Measurements from ENCODE around the gene VWA5B2.

Gene VWA5B2

GRCh38 chr3:184259396-184259877 lies 30.1 kb downstream of the VWA5B2 start:
- no peak overlapping the region for H3K4me2 ChIP-seq (ENCODE audit: low read length)
- TF ChIP-seq, protein P1, sequence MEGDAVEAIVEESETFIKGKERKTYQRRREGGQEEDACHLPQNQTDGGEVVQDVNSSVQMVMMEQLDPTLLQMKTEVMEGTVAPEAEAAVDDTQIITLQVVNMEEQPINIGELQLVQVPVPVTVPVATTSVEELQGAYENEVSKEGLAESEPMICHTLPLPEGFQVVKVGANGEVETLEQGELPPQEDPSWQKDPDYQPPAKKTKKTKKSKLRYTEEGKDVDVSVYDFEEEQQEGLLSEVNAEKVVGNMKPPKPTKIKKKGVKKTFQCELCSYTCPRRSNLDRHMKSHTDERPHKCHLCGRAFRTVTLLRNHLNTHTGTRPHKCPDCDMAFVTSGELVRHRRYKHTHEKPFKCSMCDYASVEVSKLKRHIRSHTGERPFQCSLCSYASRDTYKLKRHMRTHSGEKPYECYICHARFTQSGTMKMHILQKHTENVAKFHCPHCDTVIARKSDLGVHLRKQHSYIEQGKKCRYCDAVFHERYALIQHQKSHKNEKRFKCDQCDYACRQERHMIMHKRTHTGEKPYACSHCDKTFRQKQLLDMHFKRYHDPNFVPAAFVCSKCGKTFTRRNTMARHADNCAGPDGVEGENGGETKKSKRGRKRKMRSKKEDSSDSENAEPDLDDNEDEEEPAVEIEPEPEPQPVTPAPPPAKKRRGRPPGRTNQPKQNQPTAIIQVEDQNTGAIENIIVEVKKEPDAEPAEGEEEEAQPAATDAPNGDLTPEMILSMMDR (IDR thresholded peaks at IDR 0.05; ENCODE audit: low read length) = no peak
- no peak for TF ChIP-seq EZH2 (IDR thresholded peaks at IDR 0.05; ENCODE audit: borderline replicate concordance, low read length)

DNA sequence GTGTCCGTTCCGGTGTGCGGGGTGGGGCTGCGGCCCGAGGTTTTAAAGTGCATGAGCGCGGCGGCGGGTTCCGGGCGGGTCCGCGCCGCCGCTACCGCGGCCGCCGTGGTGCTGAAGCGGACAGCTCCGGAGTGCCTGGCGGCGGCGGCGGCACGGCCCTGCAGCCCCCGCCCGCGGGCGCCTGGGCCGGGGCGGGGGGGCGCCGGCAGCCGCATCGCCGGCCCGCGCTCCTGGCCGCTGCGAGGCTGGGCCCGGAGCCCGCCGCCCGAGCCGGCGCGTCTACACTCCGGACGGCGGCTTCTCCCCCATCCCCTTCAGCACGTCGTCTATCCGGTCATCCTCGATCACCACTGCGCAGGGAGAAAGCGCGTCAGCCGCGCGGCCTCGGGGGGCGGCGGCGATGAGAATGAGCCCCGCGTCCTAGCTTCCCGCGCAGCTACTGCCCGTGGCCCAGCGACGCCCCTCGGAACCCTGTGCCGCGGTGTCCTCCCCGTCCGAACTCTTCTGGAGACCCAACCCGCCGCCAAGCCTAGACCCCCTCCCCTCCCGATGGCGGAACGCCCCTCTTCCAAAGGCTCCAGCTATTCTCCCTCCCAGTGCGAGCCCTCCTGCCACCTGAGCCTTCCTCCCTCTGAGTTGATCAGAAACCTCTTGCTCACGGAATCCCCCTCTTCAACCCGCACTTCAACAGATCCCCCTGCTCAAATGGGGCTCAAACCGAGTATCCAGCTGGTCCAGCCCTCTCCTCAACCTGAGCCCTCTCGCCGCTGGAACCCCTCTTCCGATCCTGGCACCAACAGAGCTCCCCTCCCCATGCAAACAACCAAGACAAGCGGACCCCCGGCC lies 30.7 kb downstream of the VWA5B2 start:
- Histone ChIP-seq H2AFZ (ENCODE audit: low read length) (no peak overlapping the region), H4K20me1 (ENCODE audit: insufficient read depth, low read length) (no peaks in the 10 kb centered on the region), H3K79me2 (ENCODE audit: insufficient read depth, low read length) (no peaks in the 10 kb centered on the region), H3K4me3 (ENCODE audit: low read depth, low read length, poor library complexity, severe bottlenecking) (peak overlapping the region; percentile 62), H3K9me3 (ENCODE audit: low read length) (no peaks in the 10 kb centered on the region), H3K9ac (ENCODE audit: low read length) (no peak overlapping the region), H3K27ac (ENCODE audit: low read depth, low read length, poor library complexity, severe bottlenecking) (no peak overlapping the region), H3K36me3 (ENCODE audit: insufficient read depth, low read length) (no peaks in the 10 kb centered on the region; the same call in 1 of the 2 replicates), H3K27me3 (ENCODE audit: insufficient read depth, low read length) (peaks cover 10% of the 10 kb centered on the region; the same call in 1 of the 2 replicates), H3F3A (ENCODE audit: insufficient read depth, low read length) (no peaks in the 10 kb centered on the region), H3K4me1 (ENCODE audit: insufficient read depth, low read length, severe bottlenecking) (peaks cover 12% of the 10 kb centered on the region), H3K4me2 (ENCODE audit: low read length) (peak overlapping the region; percentile 82), H3K9me2 (ENCODE audit: low read depth, low read length) (no peaks in the 10 kb centered on the region)
- TF ChIP-seq, protein P1 (IDR thresholded peaks at IDR 0.05; ENCODE audit: low read length) = no peak
- no peak for TF ChIP-seq EZH2 (IDR thresholded peaks at IDR 0.05; ENCODE audit: borderline replicate concordance, low read length)

More at GRCh38 chr3:184259396-184259877, 30.1 kb downstream of the VWA5B2 start:
- H3K79me2 ChIP-seq (ENCODE audit: insufficient read depth, low read length) = no peaks in the 10 kb centered on the region
- no peak overlapping the region for H3K27ac ChIP-seq (ENCODE audit: low read depth, low read length, poor library complexity, severe bottlenecking)
- H2AFZ ChIP-seq (ENCODE audit: low read length) = no peak overlapping the region
- H3K4me3 ChIP-seq (ENCODE audit: low read depth, low read length, poor library complexity, severe bottlenecking) = no peak overlapping the region
- H3F3A ChIP-seq (ENCODE audit: insufficient read depth, low read length) = no peaks in the 10 kb centered on the region
- peaks cover 12% of the 10 kb centered on the region for H3K4me1 ChIP-seq (ENCODE audit: insufficient read depth, low read length, severe bottlenecking)
- no peaks in the 10 kb centered on the region for H3K9me2 ChIP-seq (ENCODE audit: low read depth, low read length)
- H3K36me3 ChIP-seq (ENCODE audit: insufficient read depth, low read length) = no peaks in the 10 kb centered on the region; the same call in 1 of the 2 replicates
- no peak overlapping the region for H3K9ac ChIP-seq (ENCODE audit: low read length)
- H4K20me1 ChIP-seq (ENCODE audit: insufficient read depth, low read length) = no peaks in the 10 kb centered on the region
- H3K9me3 ChIP-seq (ENCODE audit: low read length) = no peaks in the 10 kb centered on the region
- H3K27me3 ChIP-seq (ENCODE audit: insufficient read depth, low read length) = peaks cover 10% of the 10 kb centered on the region; the same call in 1 of the 2 replicates

DNA sequence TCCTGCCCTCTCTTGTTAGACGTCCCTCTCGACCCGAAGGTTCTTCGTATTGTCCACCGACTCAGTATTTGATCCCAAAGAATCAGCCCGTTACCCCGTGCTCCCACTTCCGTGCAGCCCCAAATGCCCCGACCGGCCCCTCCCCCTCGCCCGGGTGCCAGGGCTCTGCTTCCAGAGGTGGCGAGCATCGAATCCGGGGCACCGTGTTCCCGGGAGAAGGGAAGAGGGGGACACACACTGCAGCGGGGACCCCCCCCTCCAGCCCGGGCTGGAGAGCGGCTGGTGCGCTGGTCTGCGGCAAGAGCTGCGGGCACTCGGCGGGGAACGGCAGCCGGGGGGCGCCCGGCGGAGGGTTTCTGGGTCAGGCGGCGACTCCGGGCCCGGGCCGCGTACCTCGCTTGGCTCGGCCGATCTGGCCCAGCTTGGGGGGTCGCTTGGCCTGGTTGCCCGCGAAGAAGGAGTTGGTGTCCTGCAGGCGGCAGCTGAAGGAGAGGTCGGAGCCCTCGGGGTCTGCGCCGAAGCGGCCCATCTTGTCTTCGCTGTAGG lies 31.4 kb downstream of the VWA5B2 start:
- Histone ChIP-seq H3K9me2 (ENCODE audit: low read depth, low read length) (no peaks in the 10 kb centered on the region), H3K27ac (ENCODE audit: low read depth, low read length, poor library complexity, severe bottlenecking) (no peak overlapping the region), H3K9me3 (ENCODE audit: low read length) (no peaks in the 10 kb centered on the region), H4K20me1 (ENCODE audit: insufficient read depth, low read length) (no peaks in the 10 kb centered on the region), H3K36me3 (ENCODE audit: insufficient read depth, low read length) (no peaks in the 10 kb centered on the region; the same call in 1 of the 2 replicates), H3K79me2 (ENCODE audit: insufficient read depth, low read length) (no peaks in the 10 kb centered on the region), H3K4me2 (ENCODE audit: low read length) (peak overlapping the region; percentile 82), H3F3A (ENCODE audit: insufficient read depth, low read length) (no peaks in the 10 kb centered on the region), H3K9ac (ENCODE audit: low read length) (peak overlapping the region; percentile 44; the same call in 1 of the 2 replicates), H3K27me3 (ENCODE audit: insufficient read depth, low read length) (peaks cover 10% of the 10 kb centered on the region; the same call in 1 of the 2 replicates), H3K4me3 (ENCODE audit: low read depth, low read length, poor library complexity, severe bottlenecking) (peak overlapping the region; percentile 62), H2AFZ (ENCODE audit: low read length) (no peak overlapping the region), H3K4me1 (ENCODE audit: insufficient read depth, low read length, severe bottlenecking) (peaks cover 12% of the 10 kb centered on the region)
- TF ChIP-seq EZH2 (IDR thresholded peaks at IDR 0.05; ENCODE audit: borderline replicate concordance, low read length) = no peak
- TF ChIP-seq, protein P1 (IDR thresholded peaks at IDR 0.05; ENCODE audit: low read length) = no peak
